ENCODE results near the gene LSAMP. TPM values are rescaled to one million over a fixed set of nuclear protein-coding genes. Genes with fewer than 3 reads are reported as not detected.

LSAMP gene
- total and polyA plus RNA-seq, 9 of the 15 experiments (the other 6 are each of a cell fraction or from before 2014, with no cell fraction given) = 0.09 to 0.11 TPM; not detected in 7

DNA sequence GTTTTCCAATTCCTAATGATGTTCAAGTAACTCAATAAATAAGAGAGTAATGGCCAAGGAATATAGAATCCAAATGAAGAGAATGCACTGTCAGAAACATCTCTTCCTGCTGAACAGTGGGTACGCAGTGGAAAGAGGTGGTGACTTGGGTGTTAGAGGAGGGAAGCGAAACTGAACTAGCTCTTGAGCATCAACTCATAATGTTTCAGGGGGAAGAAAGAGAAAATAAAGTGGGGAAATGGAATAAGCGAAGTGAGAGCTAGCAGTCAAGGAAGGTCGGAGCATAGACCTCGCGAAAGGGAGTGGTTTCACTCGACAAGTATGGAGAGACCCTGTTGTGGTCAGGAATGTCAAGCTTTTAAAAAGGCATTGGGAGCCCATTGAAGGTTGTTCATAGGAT, 512.5 kb downstream of the LSAMP start:
- Histone ChIP-seq H3K9ac (ENCODE audit: insufficient read depth in 1 of 2, low read depth in 2 of 2, low read length in 2 of 2) (no peak overlapping the region), H3K4me2 (ENCODE audit: insufficient read depth, low read length) (no peak overlapping the region), H3K79me2 (ENCODE audit: control insufficient read depth, insufficient read depth, low read length) (no peaks in the 10 kb centered on the region), H3K27ac (ENCODE audit: extremely low read depth, low read depth, low read length) (no peak overlapping the region), H4K20me1 (replicated peaks; ENCODE audit: control insufficient read depth, insufficient read depth, low read length) (no peaks in the 10 kb centered on the region), H3K27me3 (ENCODE audit: control insufficient read depth in 2 of 2, insufficient read depth in 2 of 2, low read length in 2 of 2) (no peaks in the 10 kb centered on the region), H3K4me3 (no peak overlapping the region), H3K36me3 (ENCODE audit: control insufficient read depth, insufficient read depth, low read length) (no peaks in the 10 kb centered on the region), H3K9me3 (replicated peaks; ENCODE audit: control insufficient read depth, insufficient read depth, low read depth, low read length) (no peaks in the 10 kb centered on the region), H2AFZ (ENCODE audit: low read depth, low read length) (no peak overlapping the region), H3K4me1 (replicated peaks in 1 of 2; ENCODE audit: control insufficient read depth in 2 of 2, insufficient read depth in 2 of 2, low read length in 2 of 2) (no peaks in the 10 kb centered on the region; a peak in 1 of 5 replicates), H3K9me1 (ENCODE audit: control insufficient read depth, insufficient read depth, low read length) (no peaks in the 10 kb centered on the region)
- no peak for TF ChIP-seq MAZ (CRISPR knock-in tag; conservative IDR thresholded peaks at IDR 0.05 in 1 of 2, IDR thresholded peaks at IDR 0.05 in 1 of 2)
- no peak for TF ChIP-seq GTF2F1 (IDR thresholded peaks at IDR 0.05; ENCODE audit: low read depth, low read length)
- no peak for TF ChIP-seq MECOM (CRISPR knock-in tag; IDR thresholded peaks at IDR 0.05)
- TF ChIP-seq ZKSCAN3 (CRISPR knock-in tag; IDR thresholded peaks at IDR 0.05) = no peak
- TF ChIP-seq ZC3H4 (CRISPR knock-in tag; IDR thresholded peaks at IDR 0.05; ENCODE audit: borderline replicate concordance) = no peak
- no TSS peak for BruUV-seq (replicated peaks)
- FAIRE-seq (no peak), ATAC-seq (no peak), DNase-seq (ENCODE audit: extremely low read depth in 1 of 4, low spot score in 3 of 4) (no peak)
- CTCF ChIA-PET (ENCODE audit: low intra/inter-chr PET ratio) = no interaction called here
- 24% methylated on average over 7 of the region's 7 CpGs for WGBS (ENCODE audit: insufficient coverage, low coverage, missing lambda C conversion rate)
- intact Hi-C loops (cut with micrococcal nuclease) = no loop called here
- POLR2A ChIA-PET = no interaction called here
- in situ Hi-C loops (cut with MboI) = no loop called here

DNA sequence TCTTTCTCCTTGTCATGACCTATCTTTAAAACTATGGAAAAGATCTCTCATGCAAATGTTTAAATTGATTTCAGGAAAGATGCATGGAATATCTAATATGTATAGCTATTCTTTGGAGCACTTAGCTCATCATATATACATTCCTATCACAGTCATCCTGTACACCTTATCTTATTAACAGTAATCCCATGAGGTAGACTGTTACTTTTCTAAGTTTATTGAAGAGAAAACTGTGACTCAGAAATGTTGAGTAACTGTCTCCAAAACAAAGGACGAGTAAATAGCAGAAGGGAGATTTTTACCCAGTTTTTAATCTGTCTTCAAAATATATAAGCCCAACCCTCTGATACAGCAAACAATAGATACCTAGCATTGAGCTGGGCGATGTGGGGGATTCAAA, 513.7 kb downstream of the LSAMP start:
- intact Hi-C loops (cut with micrococcal nuclease) = no loop called here
- H3K9me3 ChIP-seq (replicated peaks; ENCODE audit: control insufficient read depth, insufficient read depth, low read depth, low read length) = no peaks in the 10 kb centered on the region
- WGBS (ENCODE audit: insufficient coverage, low coverage, missing lambda C conversion rate) = 0% methylated on average over 2 of the region's 2 CpGs
- ATAC-seq = no peak
- H3K4me3 ChIP-seq = no peak overlapping the region
- no peak overlapping the region for H3K9ac ChIP-seq (ENCODE audit: insufficient read depth in 1 of 2, low read depth in 2 of 2, low read length in 2 of 2)
- H3K4me1 ChIP-seq (replicated peaks in 1 of 2; ENCODE audit: control insufficient read depth in 2 of 2, insufficient read depth in 2 of 2, low read length in 2 of 2) = no peaks in the 10 kb centered on the region; a peak in 1 of 5 replicates
- H4K20me1 ChIP-seq (replicated peaks; ENCODE audit: control insufficient read depth, insufficient read depth, low read length) = no peaks in the 10 kb centered on the region
- no peak for DNase-seq (ENCODE audit: extremely low read depth in 1 of 4, low spot score in 3 of 4)
- POLR2A ChIA-PET = interaction anchor here (1.6 kb wide), 1 partner anchor 14 kb away, joined by 4 read pairs; no protein-coding TSS in a partner anchor
- 0 out of 5 replicates have a peak, but pooled peaks cover 0 to 5% of the 10 kb centered on the region in 2 experiments for H3K27me3 ChIP-seq (ENCODE audit: control insufficient read depth in 2 of 2, insufficient read depth in 2 of 2, low read length in 2 of 2)
- H3K4me2 ChIP-seq (ENCODE audit: insufficient read depth, low read length) = no peak overlapping the region
- TF ChIP-seq, protein P1, sequence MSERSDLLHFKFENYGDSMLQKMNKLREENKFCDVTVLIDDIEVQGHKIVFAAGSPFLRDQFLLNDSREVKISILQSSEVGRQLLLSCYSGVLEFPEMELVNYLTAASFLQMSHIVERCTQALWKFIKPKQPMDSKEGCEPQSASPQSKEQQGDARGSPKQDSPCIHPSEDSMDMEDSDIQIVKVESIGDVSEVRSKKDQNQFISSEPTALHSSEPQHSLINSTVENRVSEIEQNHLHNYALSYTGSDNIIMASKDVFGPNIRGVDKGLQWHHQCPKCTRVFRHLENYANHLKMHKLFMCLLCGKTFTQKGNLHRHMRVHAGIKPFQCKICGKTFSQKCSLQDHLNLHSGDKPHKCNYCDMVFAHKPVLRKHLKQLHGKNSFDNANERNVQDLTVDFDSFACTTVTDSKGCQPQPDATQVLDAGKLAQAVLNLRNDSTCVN (CRISPR knock-in tag; IDR thresholded peaks at IDR 0.05) = no peak
- H3K9me1 ChIP-seq (ENCODE audit: control insufficient read depth, insufficient read depth, low read length) = no peaks in the 10 kb centered on the region
- H3K27ac ChIP-seq (ENCODE audit: extremely low read depth, low read depth, low read length) = no peak overlapping the region
- no peak overlapping the region for H2AFZ ChIP-seq (ENCODE audit: low read depth, low read length)
- no peaks in the 10 kb centered on the region for H3K36me3 ChIP-seq (ENCODE audit: control insufficient read depth, insufficient read depth, low read length)
- CTCF ChIA-PET (ENCODE audit: low intra/inter-chr PET ratio) = no interaction called here
- FAIRE-seq = no peak
- no peaks in the 10 kb centered on the region for H3K79me2 ChIP-seq (ENCODE audit: control insufficient read depth, insufficient read depth, low read length)
- BruUV-seq (replicated peaks) = no TSS peak
- in situ Hi-C loops (cut with MboI) = no loop called here
